K562 (cell line): ENCODE results near the gene UCHL1.

Source experiments
- CTCF ChIP-seq, 3 experiments: IDR thresholded peaks in 2 of 3; conservative IDR thresholded peaks in 1 of 3; 2 replicates each; pipeline ENCODE4 v1.5.1; 2011 to 2012; ENCODE audit warnings: low read length in 3 of 3, mild to moderate bottlenecking in 3 of 3, control low read depth in 2 of 3, improper control_type of control experiment in 1 of 3, inconsistent platforms in 1 of 3, low read depth in 1 of 3, mixed read lengths in 1 of 3, moderate library complexity in 1 of 3; ENCODE audit not compliant: insufficient read depth in 2 of 3
- GMEB1 ChIP-seq: fragments of 250-450 bp; sonication (Bioruptor Pico); IDR thresholded peaks from 2 replicates; pipeline ENCODE4 v1.4.0; 2020; ENCODE audit warnings: mild to moderate bottlenecking
- ZNF232 ChIP-seq: sonication (generic); formaldehyde crosslinking; IDR thresholded peaks from 2 replicates; pipeline ENCODE4 v1.8.0; 2022; ENCODE audit warnings: mild to moderate bottlenecking, missing genetic modification reagents

GRCh38 chr4:41260116-41260733 is 3.5 kb downstream of the UCHL1 start:
- TF ChIP-seq GMEB1 (CRISPR knock-in tag), result no peak
- no peak for TF ChIP-seq CTCF (IDR thresholded peaks at IDR 0.05 in 2 of 3, conservative IDR thresholded peaks at IDR 0.05 in 1 of 3; ENCODE audit: insufficient read depth in 2 of 3, low read depth in 1 of 3, low read length in 3 of 3)
- TF ChIP-seq ZNF232, result no peak
